BE2C (cell line): ENCODE data around the gene XYLT1.

Experiments used
- DNase-seq: peaks from one replicate; pipeline ENCODE4 v3.0.0-alpha.2; 2020
- H3K27me3 ChIP-seq: fragments of 250-450 bp; sonication (Bioruptor Pico); 2 replicates; pipeline ENCODE4 v1.5.1; 2020; ENCODE audit warnings: mild to moderate bottlenecking
- H3K36me3 ChIP-seq: fragments of 250-450 bp; sonication (Bioruptor Pico); 2 replicates; pipeline ENCODE4 v1.5.1; 2020; ENCODE audit warnings: mild to moderate bottlenecking
- H3K4me1 ChIP-seq: fragments of 250-450 bp; sonication (Bioruptor Pico); 2 replicates; pipeline ENCODE4 v1.5.1; 2020
- H3K4me3 ChIP-seq: 2 replicates; pipeline ENCODE4 v1.5.1; 2011; ENCODE audit warnings: low read depth, low read length
- H3K9me3 ChIP-seq: fragments of 250-450 bp; sonication (Bioruptor Pico); 2 replicates; pipeline ENCODE4 v1.5.1; 2020
- CTCF ChIP-seq: IDR thresholded peaks from 2 replicates; pipeline ENCODE4 v1.5.1; 2012; ENCODE audit warnings: mild to moderate bottlenecking, low read depth, low read length

Gene XYLT1

GRCh38 chr16:17152311-17152710 is 318.4 kb downstream of the XYLT1 start:
- TF ChIP-seq CTCF: no peak
- Histone ChIP-seq H3K27me3 (no peaks in the 10 kb centered on the region), H3K36me3 (no peaks in the 10 kb centered on the region)

GRCh38 chr16:17151335-17151734 is 319.4 kb downstream of the XYLT1 start:
- Histone ChIP-seq H3K9me3 (no peaks in the 10 kb centered on the region), H3K27me3 (no peaks in the 10 kb centered on the region), H3K36me3 (no peaks in the 10 kb centered on the region), H3K4me3 (no peak overlapping the region), H3K4me1 (no peaks in the 10 kb centered on the region)
- TF ChIP-seq CTCF: no peak
- no peak for DNase-seq

More at GRCh38 chr16:17152311-17152710, 318.4 kb downstream of the XYLT1 start:
- Histone ChIP-seq H3K4me1 (no peaks in the 10 kb centered on the region), H3K9me3 (no peaks in the 10 kb centered on the region), H3K4me3 (no peak overlapping the region)
- no peak for DNase-seq

- no peak for DNase-seq
- no peaks in the 10 kb centered on the region for H3K27me3 ChIP-seq
- no peak overlapping the region for H3K4me3 ChIP-seq
- no peaks in the 10 kb centered on the region for H3K36me3 ChIP-seq
- no peak for TF ChIP-seq CTCF
- no peaks in the 10 kb centered on the region for H3K9me3 ChIP-seq
- no peaks in the 10 kb centered on the region for H3K4me1 ChIP-seq
Observed at GRCh38 chr16:17149904-17150483, 320.8 kb downstream of the XYLT1 start.

- no peaks in the 10 kb centered on the region for H3K36me3 ChIP-seq
- H3K27me3 ChIP-seq: no peaks in the 10 kb centered on the region
- no peak for DNase-seq
- H3K9me3 ChIP-seq: no peaks in the 10 kb centered on the region
- TF ChIP-seq CTCF: no peak
- no peaks in the 10 kb centered on the region for H3K4me1 ChIP-seq
- H3K4me3 ChIP-seq: no peak overlapping the region
Observed at GRCh38 chr16:17147942-17148341, 322.8 kb downstream of the XYLT1 start.

GRCh38 chr16:17145029-17145428 is 325.7 kb downstream of the XYLT1 start:
- no peak overlapping the region for H3K4me3 ChIP-seq
- H3K27me3 ChIP-seq: no peaks in the 10 kb centered on the region
- H3K9me3 ChIP-seq: no peaks in the 10 kb centered on the region
- no peaks in the 10 kb centered on the region for H3K36me3 ChIP-seq
- TF ChIP-seq CTCF: no peak
- DNase-seq: no peak
- no peaks in the 10 kb centered on the region for H3K4me1 ChIP-seq

GRCh38 chr16:17144431-17144830 is 326.3 kb downstream of the XYLT1 start:
- Histone ChIP-seq H3K4me1 (no peaks in the 10 kb centered on the region), H3K9me3 (no peaks in the 10 kb centered on the region), H3K36me3 (no peaks in the 10 kb centered on the region), H3K4me3 (no peak overlapping the region), H3K27me3 (no peaks in the 10 kb centered on the region)
- no peak for DNase-seq
- TF ChIP-seq CTCF: no peak
